Lung microvascular endothelial cell (primary cell): Measurements from ENCODE around the gene CAB39. TPM values are rescaled to one million over a fixed set of nuclear protein-coding genes. Genes with fewer than 3 reads are reported as not detected.

ENCODE experiments used
- DNase-seq, 2 donors: peaks; one replicate each; pipeline versions ENCODE4 v3.0.0 to v3.0.0-alpha.2; 2010; ENCODE audit warnings: low read depth in 2 of 2
- total RNA-seq: library from RNA; depleted of rRNA; stranded (reverse); fragments of >200 nt; gene quantifications from 2 replicates; pipeline ENCODE4 v1.2.1, GENCODE V29; 2014

Gene CAB39
- total RNA-seq, 1 donor from 2014 or later, result 50.2 TPM

GRCh38 chr2:230783101-230783500 is 70.5 kb downstream of the CAB39 start:
- no peak for DNase-seq

GRCh38 chr2:230784795-230785194 is 72.2 kb downstream of the CAB39 start:
- DNase-seq, result no peak

GRCh38 chr2:230785346-230785745 is 72.7 kb downstream of the CAB39 start:
- DNase-seq, result no peak

- no peak for DNase-seq
Measured at GRCh38 chr2:230787101-230787500, 74.5 kb downstream of the CAB39 start.

GRCh38 chr2:230788554-230789175 is 76.0 kb downstream of the CAB39 start:
- DNase-seq, result no peak

GRCh38 chr2:230790981-230791380 is 78.3 kb downstream of the CAB39 start:
- no peak for DNase-seq

- DNase-seq, result peak; percentile 93 to 99
Measured at GRCh38 chr2:230793572-230794359, 81.1 kb downstream of the CAB39 start.

GRCh38 chr2:230794497-230794896 is 81.9 kb downstream of the CAB39 start:
- DNase-seq, result peak; percentile 56 to 77

- DNase-seq, result peak in 1 of 2 donors; percentile 63
Measured at GRCh38 chr2:230795856-230796255, 83.2 kb downstream of the CAB39 start.

GRCh38 chr2:230796280-230796862 is 83.7 kb downstream of the CAB39 start:
- no peak for DNase-seq

- peak in 1 of 2 donors; percentile 66 for DNase-seq
Measured at GRCh38 chr2:230797515-230798495, 85.2 kb downstream of the CAB39 start.

GRCh38 chr2:230798769-230799399 is 86.2 kb downstream of the CAB39 start:
- peak; percentile 65 to 77 for DNase-seq

GRCh38 chr2:230805353-230806017 is 92.8 kb downstream of the CAB39 start:
- no peak for DNase-seq

GRCh38 chr2:230807729-230808128 is 95.1 kb downstream of the CAB39 start:
- DNase-seq, result no peak

- DNase-seq, result no peak
Measured at GRCh38 chr2:230809015-230809414, 96.4 kb downstream of the CAB39 start.

- no peak for DNase-seq
Measured at GRCh38 chr2:230809677-230810251, 97.1 kb downstream of the CAB39 start.

- peak in 1 of 2 donors; percentile 58 for DNase-seq
Measured at GRCh38 chr2:230811508-230811907, 98.9 kb downstream of the CAB39 start.

- no peak for DNase-seq
Measured at GRCh38 chr2:230812033-230812432, 99.4 kb downstream of the CAB39 start.

GRCh38 chr2:230814616-230815015 is 102.0 kb downstream of the CAB39 start:
- peak; percentile 42 to 44 for DNase-seq

- DNase-seq, result no peak
Measured at GRCh38 chr2:230815088-230815487, 102.4 kb downstream of the CAB39 start.
